GM10248 (cell line): ENCODE measurements around the gene GGACT.
"Not testable (repeated sequence)": the region's sequence is repeated elsewhere in the genome, so short reads cannot be mapped to it uniquely, and the experiment has no call there.

ENCODE experiments used
- CTCF ChIA-PET: fragments of 300-600 bp; sonication (Branson Sonifier 250); formaldehyde crosslinking; extraction: SDS; loops from one replicate; lab custom pipeline; 2021; ENCODE audit warnings: antibody characterized with exemption; lab: Yijun Ruan, JAX
- POLR2A ChIA-PET: fragments of 350-650 bp; sonication (Branson Sonifier 250); formaldehyde crosslinking; extraction: SDS; loops from one replicate; lab custom pipeline; 2020; ENCODE audit warnings: antibody characterized with exemption; lab: Yijun Ruan, JAX
- DNase-seq: peaks from one replicate; pipeline ENCODE4 v3.0.0; 2012; ENCODE audit errors: extremely low spot score
- CTCF ChIP-seq: IDR thresholded peaks from 2 replicates; pipeline ENCODE4 v1.5.1; 2012; ENCODE audit warnings: mild to moderate bottlenecking, low read depth; ENCODE audit errors: extremely low read depth, missing control alignments, control extremely low read depth

The GGACT gene

DNA sequence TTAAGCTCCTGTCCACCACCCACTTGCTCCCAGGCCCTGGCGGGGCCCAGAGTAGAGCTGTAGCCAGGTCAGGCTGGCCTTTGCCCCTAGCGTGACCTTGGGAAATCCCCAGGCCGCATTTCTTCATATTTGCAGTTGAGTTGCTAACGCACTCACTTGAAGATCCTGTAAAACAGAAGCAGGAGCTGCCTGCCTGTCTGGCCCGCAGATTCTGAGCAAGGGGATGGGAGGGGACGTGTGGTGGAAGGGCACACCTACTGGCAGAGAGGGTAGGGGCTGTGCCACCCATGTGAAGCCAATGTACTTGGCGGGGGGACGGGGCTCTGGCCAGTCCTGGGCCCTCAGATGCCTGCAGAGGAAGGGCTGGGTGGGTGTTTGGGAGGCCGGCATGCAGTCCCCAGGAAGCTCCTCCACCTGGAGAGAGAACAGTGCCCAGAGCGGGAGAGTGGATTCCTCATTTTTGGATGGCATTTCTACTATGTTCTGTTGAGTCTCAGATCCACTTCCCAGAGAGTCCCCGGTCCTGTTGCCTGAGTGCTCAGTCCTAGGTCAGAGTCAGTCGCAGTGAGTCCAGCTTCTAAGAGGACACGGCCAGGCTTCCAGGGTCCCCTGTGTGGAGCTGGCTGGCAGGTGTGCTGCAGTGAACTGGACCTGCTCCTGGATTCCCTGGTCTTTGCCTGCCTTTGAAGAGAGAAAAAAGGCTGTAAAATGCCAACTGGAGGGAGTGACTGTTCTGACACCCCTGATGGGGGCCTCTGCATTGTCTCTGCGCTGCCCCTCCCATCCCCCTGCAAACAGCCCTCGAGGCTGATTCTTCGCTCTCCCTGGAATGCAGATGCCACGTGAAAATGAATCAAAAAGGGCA, 62.9 kb downstream of the GGACT start:
- TF ChIP-seq CTCF: no peak
- POLR2A ChIA-PET: no interaction called here
- CTCF ChIA-PET: interaction anchor here (0.5 to 5.2 kb wide), 2 partner anchors 11 to 859 kb away, joined by 3 to 38 read pairs; no protein-coding TSS in a partner anchor
- no peak for DNase-seq

DNA sequence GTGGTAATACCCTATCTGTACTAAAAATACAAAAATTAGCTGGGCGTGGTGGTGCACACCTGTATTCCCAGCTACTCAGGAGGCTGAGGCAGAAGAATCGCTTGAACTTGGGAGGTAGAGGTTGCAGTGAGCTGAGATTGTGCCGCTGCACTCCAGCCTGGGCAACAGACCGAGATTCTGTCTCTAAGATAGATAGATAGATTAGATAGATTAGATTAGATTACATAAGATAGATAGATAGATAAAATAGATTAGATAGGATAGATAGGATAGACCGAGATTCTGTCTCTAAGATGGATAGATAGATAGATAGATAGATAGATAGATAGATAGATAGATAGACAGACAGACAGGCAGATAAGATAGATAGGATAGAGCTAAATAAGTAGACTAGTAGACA, 63.9 kb downstream of the GGACT start:
- POLR2A ChIA-PET, DNase-seq: not testable (repeated sequence)
- CTCF ChIA-PET: interaction anchor here (1.3 to 5.2 kb wide), 2 partner anchors 8 to 10 kb away, joined by 4 to 38 read pairs; no protein-coding TSS in a partner anchor

DNA sequence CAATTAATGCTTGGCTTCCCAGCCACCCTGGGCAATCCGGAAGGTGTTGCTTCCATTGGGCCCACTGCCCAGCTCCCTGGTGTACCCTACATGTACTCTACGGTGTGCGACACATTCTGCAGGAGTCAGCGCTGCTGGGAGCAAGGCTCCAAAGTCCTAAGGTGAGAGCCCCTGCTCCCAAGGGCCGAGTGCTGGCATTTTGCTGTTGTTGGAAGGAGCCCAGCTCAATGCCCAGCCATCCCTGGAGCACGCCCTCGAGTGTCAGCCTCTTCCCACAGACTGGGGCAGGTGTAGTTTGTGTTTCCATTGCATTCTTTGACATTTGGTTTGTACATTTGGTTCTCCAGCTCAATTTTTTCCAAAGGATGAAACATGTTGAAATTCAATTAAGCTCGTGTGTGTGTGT, 64.6 kb downstream of the GGACT start:
- ChIA-PET POLR2A (no interaction called here), CTCF (interaction anchor here (1.3 to 5.2 kb wide), 3 partner anchors 9 to 624 kb away, joined by 4 to 38 read pairs (median 9); no protein-coding TSS in a partner anchor)
- no peak for TF ChIP-seq CTCF
- no peak for DNase-seq

DNA sequence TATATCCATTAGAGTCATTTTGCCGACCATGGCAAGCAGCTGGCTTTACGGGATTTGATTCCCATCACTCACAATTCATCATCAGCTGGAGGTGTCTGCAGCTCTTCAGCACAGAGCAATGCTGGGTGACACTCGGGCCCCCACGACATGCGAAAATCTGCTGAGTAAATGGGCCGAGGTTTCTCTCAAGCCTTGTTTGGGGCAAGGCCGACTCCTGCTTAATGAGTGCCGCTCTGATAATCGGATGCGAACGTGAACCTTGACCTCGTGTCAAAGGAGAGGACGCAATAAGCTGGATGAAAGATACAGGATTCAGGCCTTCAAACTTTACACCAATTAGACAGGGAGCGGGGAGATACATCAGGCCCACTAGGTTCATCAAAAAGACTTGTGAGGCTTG, 65.2 kb downstream of the GGACT start:
- ChIA-PET CTCF (interaction anchor here (1.3 to 5.2 kb wide), 5 partner anchors 9 to 867 kb away, joined by 3 to 38 read pairs (median 8); no protein-coding TSS in a partner anchor), POLR2A (no interaction called here)
- no peak for TF ChIP-seq CTCF

DNA sequence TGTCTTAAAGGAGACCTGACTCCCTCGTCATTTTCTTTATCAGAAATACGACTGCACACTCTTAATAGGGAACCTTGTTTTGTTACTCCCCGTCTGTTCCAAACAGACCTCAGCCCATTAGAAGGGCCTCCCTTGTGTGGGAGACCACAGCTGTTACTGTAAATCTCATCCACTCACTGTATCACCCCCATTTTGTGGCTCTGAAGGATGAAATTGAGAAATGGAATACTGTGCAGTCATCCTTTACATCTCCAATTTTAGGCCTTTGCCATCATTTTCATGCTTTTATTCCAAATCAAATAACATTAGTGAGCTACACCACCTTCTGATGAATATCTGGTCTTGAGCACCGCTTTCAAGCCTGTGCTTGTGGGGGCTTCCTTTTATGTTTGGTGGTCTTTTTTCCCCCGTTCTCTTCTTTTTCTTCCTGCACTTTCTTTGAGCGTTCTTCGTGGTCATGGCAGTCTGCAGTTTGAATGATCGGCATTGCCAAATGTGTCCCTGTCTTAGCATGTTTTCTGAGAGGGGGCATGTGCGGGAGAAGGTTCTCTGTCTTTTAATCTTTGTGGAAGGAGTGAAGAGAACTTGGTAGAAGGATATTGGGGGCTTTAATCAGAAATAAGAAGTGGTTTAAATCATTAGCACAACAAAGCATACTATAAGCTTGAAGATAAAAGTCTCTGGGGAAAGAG, 65.8 kb downstream of the GGACT start:
- CTCF ChIA-PET: interaction anchor here (1.3 to 5.2 kb wide), 4 partner anchors 8 to 866 kb away, joined by 3 to 38 read pairs (median 8); no protein-coding TSS in a partner anchor

More for the DNA sequence above, 65.2 kb downstream of the GGACT start:
- no peak for DNase-seq

DNA sequence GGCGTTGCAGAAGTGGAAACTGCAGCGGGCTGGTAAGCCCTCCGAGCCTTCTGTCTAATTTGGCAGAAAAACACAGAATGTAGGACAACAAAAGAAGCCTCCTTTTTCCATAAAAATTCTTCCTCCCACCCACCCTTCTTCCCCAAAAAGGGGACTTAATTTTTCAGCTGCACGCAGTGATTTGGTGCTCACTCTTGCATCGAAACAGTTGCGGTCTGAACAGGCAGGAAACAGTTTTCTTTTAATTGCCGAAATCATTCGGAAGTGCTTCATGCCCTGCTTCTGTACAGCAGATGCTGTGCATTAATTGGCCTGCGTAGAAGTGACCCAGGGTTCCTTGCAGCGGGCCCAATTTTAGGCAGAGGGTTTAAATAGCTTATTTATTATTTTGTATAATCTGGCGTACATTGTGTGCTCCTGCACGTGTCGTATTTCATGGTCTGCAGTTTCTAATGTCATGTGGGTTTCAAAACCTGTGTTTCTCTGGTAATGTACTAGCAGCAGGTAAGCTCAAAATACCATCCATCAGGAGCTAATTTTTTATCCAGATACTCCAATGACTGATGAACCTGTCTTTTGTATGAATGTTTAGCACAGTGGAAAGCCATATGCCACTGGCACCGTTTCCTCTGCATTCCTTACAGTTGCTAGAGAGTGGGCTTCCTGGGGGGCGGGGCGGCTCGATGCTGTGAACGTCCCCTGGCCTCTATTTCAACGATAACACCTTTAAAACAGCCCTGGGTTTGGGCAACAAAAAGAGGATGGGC, 66.6 kb downstream of the GGACT start:
- ChIA-PET CTCF (interaction anchor here (1.3 to 5.2 kb wide), 4 partner anchors 7 to 866 kb away, joined by 3 to 38 read pairs (median 8); no protein-coding TSS in a partner anchor), POLR2A (no interaction called here)
- no peak for DNase-seq
- TF ChIP-seq CTCF: no peak

More for the DNA sequence above, 65.8 kb downstream of the GGACT start:
- POLR2A ChIA-PET: no interaction called here
- no peak for TF ChIP-seq CTCF
- DNase-seq: no peak
